Activated B cell treated with CpG ODN at 0.5 μM for 24 hours (primary cell): Measurements from ENCODE around the gene NUDCD2. TPM values are rescaled to one million over a fixed set of nuclear protein-coding genes. Genes with fewer than 3 reads are reported as not detected.

ENCODE experiments used
- ATAC-seq: fragments of 200-7000 bp; cut with Tn5 transposase; one replicate; pipeline ENCODE4 v1.10.0; 2021; ENCODE audit warnings: low read depth, mild to moderate bottlenecking, moderate library complexity
- CTCF ChIA-PET: fragments of 350-600 bp; sonication (Branson Sonifier 250); formaldehyde crosslinking; loops from one replicate; lab custom pipeline; 2021; ENCODE audit warnings: antibody characterized with exemption; lab: Charles Lee
- POLR2A ChIA-PET: fragments of 350-600 bp; sonication (Branson Sonifier 250); formaldehyde crosslinking; loops from one replicate; lab custom pipeline; 2021; ENCODE audit warnings: antibody characterized with exemption; lab: Charles Lee
- DNase-seq: peaks from one replicate; pipeline ENCODE4 v3.0.0; 2022
- H3K27ac Mint-ChIP-seq: one replicate; pipeline ENCODE4 v1.8.0; 2020; ENCODE audit warnings: mixed read lengths
- H3K27me3 Mint-ChIP-seq: one replicate; pipeline ENCODE4 v1.8.0; 2021; ENCODE audit warnings: mixed read lengths
- H3K36me3 Mint-ChIP-seq: one replicate; pipeline ENCODE4 v1.8.0; 2021; ENCODE audit warnings: low read depth, mixed read lengths
- H3K4me1 Mint-ChIP-seq: one replicate; pipeline ENCODE4 v1.8.0; 2021; ENCODE audit warnings: mixed read lengths
- H3K4me3 Mint-ChIP-seq: one replicate; pipeline ENCODE4 v1.8.0; 2020; ENCODE audit warnings: mild to moderate bottlenecking, mixed read lengths
- H3K9me3 Mint-ChIP-seq: one replicate; pipeline ENCODE4 v1.8.0; 2020; ENCODE audit warnings: mixed read lengths
- CTCF ChIP-seq: fragments of 200-600 bp; IDR thresholded peaks from one replicate; pipeline ENCODE4 v1.8.0; 2022; ENCODE audit warnings: antibody characterized with exemption, mild to moderate bottlenecking
- intact Hi-C: fragments of 100-400 bp; cut with micrococcal nuclease; formaldehyde crosslinking; loops from one replicate; pipeline ENCODE4 v1.15.1; 2024
- total RNA-seq: library from RNA; stranded (reverse); gene quantifications from 2 replicates; pipeline ENCODE4 v1.2.3, GENCODE V29; 2022

The NUDCD2 gene
- total RNA-seq, 1 donor from 2014 or later: 28.1 TPM

GRCh38 chr5:163503106-163504078, 43.5 kb upstream of the NUDCD2 start:
- no peaks in the 10 kb centered on the region for H3K27me3 Mint-ChIP-seq
- ChIA-PET POLR2A (interaction anchor here (1.1 to 7.6 kb wide), 2 partner anchors 43 to 66 kb away, joined by 5 to 159 read pairs; partner anchors contain the start of genes CCNG1, HMMR and NUDCD2), CTCF (interaction anchor here (0.9 to 1.3 kb wide), 4 partner anchors 9 to 43 kb away, joined by 3 to 9 read pairs (median 6); partner anchors contain the start of genes HMMR and NUDCD2)
- no peaks in the 10 kb centered on the region for H3K9me3 Mint-ChIP-seq
- intact Hi-C loops: loop anchor here (1.0 kb wide), 1 partner anchor 30 kb away; no protein-coding TSS in a partner anchor
- peaks cover 48% of the 10 kb centered on the region for H3K4me1 Mint-ChIP-seq
- H3K27ac Mint-ChIP-seq: peak overlapping the region; percentile 97
- H3K4me3 Mint-ChIP-seq: peak overlapping the region; percentile 95
- DNase-seq (no peak), ATAC-seq (no peak)
- peaks cover 19% of the 10 kb centered on the region for H3K36me3 Mint-ChIP-seq
- no peak for TF ChIP-seq CTCF

- ChIA-PET POLR2A (interaction anchor here (1.1 to 7.6 kb wide), 2 partner anchors 42 to 65 kb away, joined by 5 to 159 read pairs; partner anchors contain the start of genes CCNG1, HMMR and NUDCD2), CTCF (interaction anchor here (0.9 to 1.3 kb wide), 4 partner anchors 8 to 42 kb away, joined by 3 to 9 read pairs (median 6); partner anchors contain the start of genes HMMR and NUDCD2)
- ATAC-seq (no peak), DNase-seq (no peak)
- no peak for TF ChIP-seq CTCF
- Mint-ChIP-seq H3K27me3 (no peaks in the 10 kb centered on the region), H3K4me3 (peak overlapping the region; percentile 95), H3K4me1 (peaks cover 39% of the 10 kb centered on the region), H3K36me3 (peaks cover 12% of the 10 kb centered on the region), H3K9me3 (no peaks in the 10 kb centered on the region), H3K27ac (peak overlapping the region; percentile 97)
- intact Hi-C loops: no loop called here
These were observed 42.6 kb upstream of the NUDCD2 start for GRCh38 chr5:163502521-163502920.

- ATAC-seq (no peak), DNase-seq (no peak)
- Mint-ChIP-seq H3K36me3 (no peaks in the 10 kb centered on the region), H3K27me3 (no peaks in the 10 kb centered on the region), H3K4me1 (peaks cover 11% of the 10 kb centered on the region), H3K4me3 (no peak overlapping the region), H3K9me3 (no peaks in the 10 kb centered on the region), H3K27ac (no peak overlapping the region)
- intact Hi-C loops: no loop called here
- POLR2A ChIA-PET: no interaction called here
- CTCF ChIA-PET: no interaction called here
- no peak for TF ChIP-seq CTCF
These were observed 39.0 kb upstream of the NUDCD2 start for GRCh38 chr5:163498886-163499285.

- no peaks in the 10 kb centered on the region for H3K36me3 Mint-ChIP-seq
- ChIA-PET POLR2A (no interaction called here), CTCF (no interaction called here)
- intact Hi-C loops: no loop called here
- no peaks in the 10 kb centered on the region for H3K9me3 Mint-ChIP-seq
- no peaks in the 10 kb centered on the region for H3K4me1 Mint-ChIP-seq
- ATAC-seq (no peak), DNase-seq (no peak)
- no peak overlapping the region for H3K27ac Mint-ChIP-seq
- H3K27me3 Mint-ChIP-seq: no peaks in the 10 kb centered on the region
- H3K4me3 Mint-ChIP-seq: no peak overlapping the region
- no peak for TF ChIP-seq CTCF
These were observed 37.4 kb upstream of the NUDCD2 start for GRCh38 chr5:163497315-163497714.

GRCh38 chr5:163496286-163496685, 36.4 kb upstream of the NUDCD2 start:
- Mint-ChIP-seq H3K27me3 (no peaks in the 10 kb centered on the region), H3K4me3 (no peak overlapping the region), H3K9me3 (no peaks in the 10 kb centered on the region), H3K36me3 (no peaks in the 10 kb centered on the region), H3K4me1 (no peaks in the 10 kb centered on the region), H3K27ac (no peak overlapping the region)
- ATAC-seq (no peak), DNase-seq (no peak)
- ChIA-PET CTCF (no interaction called here), POLR2A (interaction anchor here (0.6 kb wide), 1 partner anchor 14 kb away, joined by 3 read pairs; no protein-coding TSS in a partner anchor)
- intact Hi-C loops: no loop called here
- TF ChIP-seq CTCF: no peak
